OCI-M1 (cell line): ENCODE data around the gene ZCCHC24.

Experiments used
- DNase-seq: peaks from one replicate; lab custom pipeline; 2025; lab: John Stamatoyannopoulos, UW

The ZCCHC24 gene

GRCh38 chr10:79431428-79431827, 14.0 kb downstream of the ZCCHC24 start:
- no peak for DNase-seq

- no peak for DNase-seq
These were observed 14.5 kb downstream of the ZCCHC24 start for GRCh38 chr10:79430936-79431335.

GRCh38 chr10:79430325-79430905, 15.0 kb downstream of the ZCCHC24 start:
- no peak for DNase-seq

- DNase-seq, result no peak
These were observed 15.7 kb downstream of the ZCCHC24 start for GRCh38 chr10:79429751-79430150.

- DNase-seq, result no peak
These were observed 17.5 kb downstream of the ZCCHC24 start for GRCh38 chr10:79427965-79428364.

- no peak for DNase-seq
These were observed 20.3 kb downstream of the ZCCHC24 start for GRCh38 chr10:79425074-79425532.

GRCh38 chr10:79424221-79425073, 21.0 kb downstream of the ZCCHC24 start:
- DNase-seq, result no peak

GRCh38 chr10:79422178-79422892, 23.1 kb downstream of the ZCCHC24 start:
- DNase-seq, result no peak

GRCh38 chr10:79420974-79421688, 24.3 kb downstream of the ZCCHC24 start:
- no peak for DNase-seq

GRCh38 chr10:79418886-79419595, 26.4 kb downstream of the ZCCHC24 start:
- DNase-seq, result no peak

GRCh38 chr10:79418274-79418673, 27.1 kb downstream of the ZCCHC24 start:
- DNase-seq, result no peak

- DNase-seq, result no peak
These were observed 27.7 kb downstream of the ZCCHC24 start for GRCh38 chr10:79417731-79418130.

GRCh38 chr10:79417266-79417665, 28.2 kb downstream of the ZCCHC24 start:
- no peak for DNase-seq

GRCh38 chr10:79416578-79417255, 28.7 kb downstream of the ZCCHC24 start:
- DNase-seq, result no peak

GRCh38 chr10:79415736-79416577, 29.5 kb downstream of the ZCCHC24 start:
- no peak for DNase-seq

- DNase-seq, result no peak
These were observed 30.7 kb downstream of the ZCCHC24 start for GRCh38 chr10:79414714-79415113.

GRCh38 chr10:79413196-79413595, 32.2 kb downstream of the ZCCHC24 start:
- peak; percentile 32 for DNase-seq

GRCh38 chr10:79412516-79412915, 32.9 kb downstream of the ZCCHC24 start:
- DNase-seq, result no peak

- DNase-seq, result no peak
These were observed 33.6 kb downstream of the ZCCHC24 start for GRCh38 chr10:79411546-79412495.
